ENCODE results near the gene WDR89.

- TF ChIP-seq POLR2A (IDR thresholded peaks at IDR 0.05) (no peak), CTCF (IDR thresholded peaks at IDR 0.05) (no peak)
Observed at GRCh38 chr14:63659726-63660125, 18.1 kb upstream of the WDR89 start.
